ENCODE results near the gene LDB2. TPM values are rescaled to one million over a fixed set of nuclear protein-coding genes. Genes with fewer than 3 reads are reported as not detected.
A peak's percentile ranks its signal among the peaks of the same experiment; 100 is the strongest.

The LDB2 gene
- total RNA-seq, 3 donors from 2014 or later = 34.5 to 68.8 (median 36.5) TPM

DNA sequence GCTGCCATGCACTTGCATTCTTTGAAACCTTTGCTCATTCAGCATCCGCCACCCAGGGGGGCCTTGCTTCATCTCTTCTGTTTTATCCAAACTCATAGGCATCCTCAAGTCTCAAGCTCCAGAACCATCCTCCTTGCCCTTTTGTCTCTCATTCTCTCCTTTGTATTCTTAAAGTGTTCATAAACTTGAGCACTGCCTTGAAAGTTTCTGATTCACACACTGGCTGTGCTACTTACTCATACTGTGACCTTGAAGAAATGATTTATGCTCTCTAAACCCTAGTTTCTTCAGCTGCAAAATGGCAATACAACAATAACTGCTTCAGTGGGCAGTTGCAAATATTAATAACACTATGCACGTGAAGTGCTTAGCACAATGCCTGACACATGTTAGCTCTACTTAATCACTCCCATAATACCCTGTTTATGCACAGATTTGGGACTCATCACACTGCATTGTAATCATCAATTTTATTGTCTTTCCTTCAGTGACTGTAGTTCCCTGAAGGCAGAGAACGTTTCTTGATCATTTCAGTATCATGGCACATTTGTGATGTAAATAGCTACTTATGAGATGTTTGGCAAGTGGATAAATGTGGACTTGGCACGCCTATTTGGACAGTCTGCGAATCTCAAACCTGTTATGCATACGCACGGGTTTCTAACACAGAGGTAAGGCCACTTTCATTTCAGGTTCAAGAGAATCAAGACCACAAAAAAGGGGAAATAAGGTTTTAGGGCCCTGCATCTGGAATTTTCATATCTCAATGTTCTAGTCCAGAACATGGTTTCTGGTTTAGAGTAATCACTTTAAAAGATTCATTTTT is 291.0 kb downstream of the LDB2 start:
- TF ChIP-seq POLR2A (IDR thresholded peaks at IDR 0.05) (no peak), POLR2AphosphoS5 (IDR thresholded peaks at IDR 0.05) (no peak)
- TF ChIP-seq, protein P1, sequence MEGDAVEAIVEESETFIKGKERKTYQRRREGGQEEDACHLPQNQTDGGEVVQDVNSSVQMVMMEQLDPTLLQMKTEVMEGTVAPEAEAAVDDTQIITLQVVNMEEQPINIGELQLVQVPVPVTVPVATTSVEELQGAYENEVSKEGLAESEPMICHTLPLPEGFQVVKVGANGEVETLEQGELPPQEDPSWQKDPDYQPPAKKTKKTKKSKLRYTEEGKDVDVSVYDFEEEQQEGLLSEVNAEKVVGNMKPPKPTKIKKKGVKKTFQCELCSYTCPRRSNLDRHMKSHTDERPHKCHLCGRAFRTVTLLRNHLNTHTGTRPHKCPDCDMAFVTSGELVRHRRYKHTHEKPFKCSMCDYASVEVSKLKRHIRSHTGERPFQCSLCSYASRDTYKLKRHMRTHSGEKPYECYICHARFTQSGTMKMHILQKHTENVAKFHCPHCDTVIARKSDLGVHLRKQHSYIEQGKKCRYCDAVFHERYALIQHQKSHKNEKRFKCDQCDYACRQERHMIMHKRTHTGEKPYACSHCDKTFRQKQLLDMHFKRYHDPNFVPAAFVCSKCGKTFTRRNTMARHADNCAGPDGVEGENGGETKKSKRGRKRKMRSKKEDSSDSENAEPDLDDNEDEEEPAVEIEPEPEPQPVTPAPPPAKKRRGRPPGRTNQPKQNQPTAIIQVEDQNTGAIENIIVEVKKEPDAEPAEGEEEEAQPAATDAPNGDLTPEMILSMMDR (IDR thresholded peaks at IDR 0.05) = no peak
- intact Hi-C loops (cut with DNase I; ENCODE audit: low total_unique reads) = no loop called here
- no peak overlapping the region for H3K4me3 ChIP-seq
- H3K27ac ChIP-seq = peak overlapping the region in 1 of 2 donors; percentile 10
- H3K4me1 ChIP-seq = no peaks in the 10 kb centered on the region
- no peaks in the 10 kb centered on the region for H3K9me3 ChIP-seq
- DNase-seq (ENCODE audit: low spot score in 2 of 2) = no peak
- no peaks in the 10 kb centered on the region for H3K36me3 ChIP-seq
- no peaks in the 10 kb centered on the region for H3K27me3 ChIP-seq

DNA sequence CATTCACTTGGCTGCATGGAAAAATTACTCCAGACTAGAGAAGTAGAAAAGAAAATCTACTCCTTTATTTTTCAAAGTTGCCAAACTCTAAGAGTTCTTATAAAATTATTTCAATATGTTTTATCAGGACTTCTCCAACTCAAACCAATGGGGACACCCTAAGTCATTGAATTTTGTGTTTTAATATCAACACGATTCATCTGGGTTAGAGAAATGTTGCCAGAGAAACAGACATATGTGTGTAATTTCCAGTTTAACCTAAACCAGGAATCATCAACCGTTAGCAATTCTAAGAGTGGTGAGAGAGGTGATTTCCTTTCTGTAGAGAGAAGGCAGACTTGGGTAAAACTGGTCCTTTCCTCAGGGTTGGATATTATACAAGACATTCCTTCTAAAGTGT is 291.8 kb downstream of the LDB2 start:
- TF ChIP-seq POLR2A (IDR thresholded peaks at IDR 0.05) (no peak), POLR2AphosphoS5 (IDR thresholded peaks at IDR 0.05) (no peak)
- TF ChIP-seq, protein P1 (IDR thresholded peaks at IDR 0.05) = no peak
- intact Hi-C loops (cut with DNase I; ENCODE audit: low total_unique reads) = no loop called here
- no peak for DNase-seq (ENCODE audit: low spot score in 2 of 2)
- Histone ChIP-seq H3K36me3 (no peaks in the 10 kb centered on the region), H3K27ac (peak overlapping the region in 1 of 2 donors; percentile 10), H3K27me3 (no peaks in the 10 kb centered on the region), H3K4me3 (no peak overlapping the region), H3K4me1 (no peaks in the 10 kb centered on the region), H3K9me3 (no peaks in the 10 kb centered on the region)

DNA sequence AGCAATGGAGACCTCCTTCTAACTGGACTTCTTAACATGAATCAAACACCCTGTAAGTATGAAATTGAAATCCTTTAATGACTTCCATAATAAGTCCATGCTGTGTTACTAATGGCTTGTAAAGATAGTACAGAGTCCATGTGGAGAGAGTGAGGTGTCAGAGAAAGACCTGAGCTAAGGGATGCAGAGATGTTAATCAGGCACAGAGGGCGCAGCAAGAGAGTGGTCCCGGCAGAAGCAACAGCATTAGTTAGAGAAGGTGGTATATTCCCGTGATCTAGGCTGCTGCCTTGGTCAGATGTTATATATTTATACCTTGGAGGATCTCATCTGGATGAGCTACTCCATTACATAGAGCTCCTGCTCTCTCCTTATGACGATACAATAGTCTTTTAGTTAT is 295.3 kb downstream of the LDB2 start:
- H3K4me3 ChIP-seq = no peak overlapping the region
- TF ChIP-seq, protein P1 (IDR thresholded peaks at IDR 0.05) = no peak
- TF ChIP-seq POLR2A (IDR thresholded peaks at IDR 0.05) = no peak
- no peaks in the 10 kb centered on the region for H3K36me3 ChIP-seq
- no peak overlapping the region for H3K27ac ChIP-seq
- H3K9me3 ChIP-seq = no peaks in the 10 kb centered on the region
- no peaks in the 10 kb centered on the region for H3K4me1 ChIP-seq
- DNase-seq (ENCODE audit: low spot score in 2 of 2) = no peak
- H3K27me3 ChIP-seq = no peaks in the 10 kb centered on the region
- intact Hi-C loops (cut with DNase I; ENCODE audit: low total_unique reads) = no loop called here

DNA sequence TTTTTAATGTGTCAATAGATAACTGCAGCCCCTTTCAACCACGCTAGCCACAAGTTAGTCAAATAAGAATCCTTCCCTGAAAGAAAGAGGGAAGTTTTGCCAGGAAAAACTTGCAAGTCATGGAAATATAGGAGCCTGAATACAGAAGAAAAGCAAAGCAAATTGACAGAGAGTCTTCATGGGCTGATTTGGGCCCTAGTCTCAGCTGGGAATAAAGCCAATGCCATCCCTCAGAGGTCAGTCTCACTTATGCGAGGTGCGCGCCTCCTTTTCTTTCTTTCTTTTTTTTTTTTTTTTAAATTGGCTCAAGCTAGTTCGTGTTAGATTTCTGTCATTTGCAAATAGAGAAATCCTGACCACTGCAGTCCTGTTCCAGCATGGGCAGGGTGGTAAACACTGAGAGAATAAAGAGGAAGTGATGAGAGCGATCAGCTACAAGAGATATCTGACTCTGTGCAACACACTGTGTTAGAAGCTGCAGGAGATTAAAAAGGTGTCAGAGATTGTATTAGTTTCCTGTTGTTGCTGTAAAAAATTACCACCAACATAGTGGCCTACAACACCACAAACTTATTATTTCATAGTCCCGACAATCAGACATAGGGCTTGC is 299.7 kb downstream of the LDB2 start:
- intact Hi-C loops (cut with DNase I; ENCODE audit: low total_unique reads) = no loop called here
- peak overlapping the region; percentile 7 to 49 for H3K27ac ChIP-seq

More for the DNA sequence above, 299.7 kb downstream of the LDB2 start:
- Histone ChIP-seq H3K9me3 (no peaks in the 10 kb centered on the region), H3K4me1 (no peaks in the 10 kb centered on the region), H3K27me3 (no peaks in the 10 kb centered on the region), H3K36me3 (no peaks in the 10 kb centered on the region), H3K4me3 (no peak overlapping the region)
- TF ChIP-seq POLR2AphosphoS5 (IDR thresholded peaks at IDR 0.05) (no peak), POLR2A (IDR thresholded peaks at IDR 0.05) (no peak)
- TF ChIP-seq, protein P1 (IDR thresholded peaks at IDR 0.05) = no peak
- no peak for DNase-seq (ENCODE audit: low spot score in 2 of 2)

Measured in breast epithelium (tissue), 4 donors.